Right atrium auricular region (tissue), 2 donors: Measurements from ENCODE around the gene ANKRD52. TPM values are rescaled to one million over a fixed set of nuclear protein-coding genes. Genes with fewer than 3 reads are reported as not detected.

ENCODE experiments used
- DNase-seq: peaks from one replicate; pipeline ENCODE4 v3.0.0-alpha.2; 2019; ENCODE audit warnings: low spot score
- H3K27ac ChIP-seq, 2 donors: fragments of 200-600 bp; sonication (generic); 1 replicate in 1 of 2; 2 replicates in 1 of 2; pipeline ENCODE4 v1.5.1; 2016 to 2019
- H3K27me3 ChIP-seq, 2 donors: fragments of 200-600 bp; sonication (generic); one replicate each; pipeline versions ENCODE4 v1.5.1 to v1.6.0; 2017 to 2019
- H3K36me3 ChIP-seq: fragments of 200-600 bp; sonication (generic); one replicate; pipeline ENCODE4 v1.5.1; 2016
- H3K4me1 ChIP-seq, 2 donors: fragments of 200-600 bp; sonication (generic); one replicate each; pipeline versions ENCODE4 v1.5.1 to v1.6.0; 2017 to 2019
- H3K4me3 ChIP-seq, 2 donors: fragments of 200-600 bp; sonication (generic); 1 replicate in 1 of 2; 2 replicates in 1 of 2; pipeline ENCODE4 v1.5.1; 2017 to 2019; ENCODE audit warnings: mild to moderate bottlenecking in 1 of 2, moderate library complexity in 1 of 2
- H3K9me3 ChIP-seq, 2 donors: fragments of 200-600 bp; sonication (generic); one replicate each; pipeline ENCODE4 v1.5.1; 2019
- CTCF ChIP-seq, 2 donors: fragments of 200-600 bp; sonication (generic); IDR thresholded peaks; one replicate each; pipeline ENCODE4 v1.5.1; 2019; ENCODE audit warnings: antibody characterized with exemption in 2 of 2
- total RNA-seq, 2 donors: library from RNA; depleted of rRNA; stranded (reverse); fragments of >200 nt; gene quantifications; one replicate each; pipeline ENCODE4 v1.1.0, GENCODE V29; 2016

The ANKRD52 gene
- total RNA-seq, 2 donors from 2014 or later: 12.4 to 22.1 TPM

- Histone ChIP-seq H3K27me3 (no peaks in the 10 kb centered on the region), H3K27ac (no peak overlapping the region), H3K36me3 (peaks cover 86% of the 10 kb centered on the region), H3K4me3 (no peak overlapping the region), H3K4me1 (peaks cover 0 to 9% of the 10 kb centered on the region in 2 donors), H3K9me3 (no peaks in the 10 kb centered on the region)
- TF ChIP-seq CTCF (IDR thresholded peaks at IDR 0.05): no peak
- DNase-seq: no peak
Observed at GRCh38 chr12:56242986-56243385, 15.2 kb downstream of the ANKRD52 start.

- Histone ChIP-seq H3K4me1 (peaks cover 0 to 9% of the 10 kb centered on the region in 2 donors), H3K9me3 (no peaks in the 10 kb centered on the region), H3K4me3 (no peak overlapping the region), H3K36me3 (peaks cover 73% of the 10 kb centered on the region), H3K27me3 (no peaks in the 10 kb centered on the region), H3K27ac (no peak overlapping the region)
- DNase-seq: no peak
- no peak for TF ChIP-seq CTCF (IDR thresholded peaks at IDR 0.05)
Observed at GRCh38 chr12:56241424-56242303, 16.5 kb downstream of the ANKRD52 start.

- Histone ChIP-seq H3K27ac (no peak overlapping the region), H3K4me3 (no peak overlapping the region), H3K9me3 (no peaks in the 10 kb centered on the region), H3K4me1 (no peaks in the 10 kb centered on the region), H3K27me3 (no peaks in the 10 kb centered on the region), H3K36me3 (peaks cover 33% of the 10 kb centered on the region)
- no peak for TF ChIP-seq CTCF (IDR thresholded peaks at IDR 0.05)
- DNase-seq: no peak
Observed at GRCh38 chr12:56237552-56237951, 20.6 kb downstream of the ANKRD52 start.

GRCh38 chr12:56236985-56237384 is 21.2 kb downstream of the ANKRD52 start:
- no peak for TF ChIP-seq CTCF (IDR thresholded peaks at IDR 0.05)
- Histone ChIP-seq H3K9me3 (no peaks in the 10 kb centered on the region), H3K27ac (no peak overlapping the region), H3K4me3 (no peak overlapping the region), H3K4me1 (no peaks in the 10 kb centered on the region), H3K36me3 (peaks cover 27% of the 10 kb centered on the region), H3K27me3 (no peaks in the 10 kb centered on the region)
- no peak for DNase-seq

GRCh38 chr12:56236091-56236490 is 22.1 kb downstream of the ANKRD52 start:
- H3K4me3 ChIP-seq: no peak overlapping the region
- peaks cover 18% of the 10 kb centered on the region for H3K36me3 ChIP-seq
- no peaks in the 10 kb centered on the region for H3K27me3 ChIP-seq
- no peak for TF ChIP-seq CTCF (IDR thresholded peaks at IDR 0.05)
- H3K9me3 ChIP-seq: no peaks in the 10 kb centered on the region
- DNase-seq: no peak
- no peaks in the 10 kb centered on the region for H3K4me1 ChIP-seq
- H3K27ac ChIP-seq: no peak overlapping the region
